Natural killer cell treated with Interleukin-12 subunit alpha and Interleukin-12 subunit beta and Interleukin-15 and Interleukin-18, amount 100 ng/mL, for 72 hours (primary cell): Measurements from ENCODE around the gene OPRM1. TPM values are rescaled to one million over a fixed set of nuclear protein-coding genes. Genes with fewer than 3 reads are reported as not detected.
A peak's percentile ranks its signal among the peaks of the same experiment; 100 is the strongest.

Source experiments
- ATAC-seq, 2 donors: fragments of 150-1000 bp; cut with Tn5 transposase in 1 of 2; sonication (Bioruptor Pico), chemical (Tn5 transposase) in 1 of 2; 2 replicates each; pipeline ENCODE4 v1.10.0; 2021
- DNase-seq: peaks from one replicate; pipeline ENCODE4 v3.0.0; 2022; ENCODE audit warnings: low spot score
- H3K27ac Mint-ChIP-seq, 2 donors: 1 replicate in 1 of 2; 2 replicates in 1 of 2; pipeline ENCODE4 v1.8.0; 2022; ENCODE audit warnings: mixed read lengths in 2 of 2, mild to moderate bottlenecking in 1 of 2, moderate library complexity in 1 of 2
- H3K27me3 Mint-ChIP-seq, 2 donors: 1 replicate in 1 of 2; 2 replicates in 1 of 2; pipeline ENCODE4 v1.8.0; 2022; ENCODE audit warnings: mixed read lengths in 2 of 2
- H3K36me3 Mint-ChIP-seq: one replicate; pipeline ENCODE4 v1.8.0; 2022; ENCODE audit warnings: mixed read lengths
- H3K4me1 Mint-ChIP-seq, 2 donors: 1 replicate in 1 of 2; 2 replicates in 1 of 2; pipeline ENCODE4 v1.8.0; 2022; ENCODE audit warnings: low read depth in 2 of 2, mixed read lengths in 2 of 2, mild to moderate bottlenecking in 1 of 2
- H3K4me3 Mint-ChIP-seq: one replicate; pipeline ENCODE4 v1.8.0; 2022; ENCODE audit warnings: mixed read lengths
- H3K9me3 Mint-ChIP-seq: 2 replicates; pipeline ENCODE4 v1.8.0; 2022; ENCODE audit warnings: mixed read lengths
- total RNA-seq, 2 donors: library from RNA; stranded (reverse); gene quantifications; one replicate each; pipeline ENCODE4 v1.2.3, GENCODE V29; 2022

Gene OPRM1
- total RNA-seq, 2 donors from 2014 or later: not detected

GRCh38 chr6:154138793-154139192 is 99.8 kb downstream of the OPRM1 start:
- no peak overlapping the region for H3K27ac Mint-ChIP-seq
- H3K4me1 Mint-ChIP-seq: peaks cover 0 to 6% of the 10 kb centered on the region in 2 donors
- H3K9me3 Mint-ChIP-seq: no peaks in the 10 kb centered on the region
- ATAC-seq (peak; percentile 50 to 67), DNase-seq (no peak)
- H3K4me3 Mint-ChIP-seq: no peak overlapping the region
- H3K36me3 Mint-ChIP-seq: no peaks in the 10 kb centered on the region
- peaks cover 7 to 18% of the 10 kb centered on the region in 2 donors for H3K27me3 Mint-ChIP-seq

- Mint-ChIP-seq H3K4me3 (no peak overlapping the region), H3K4me1 (peaks cover 0 to 6% of the 10 kb centered on the region in 2 donors), H3K9me3 (no peaks in the 10 kb centered on the region), H3K36me3 (no peaks in the 10 kb centered on the region), H3K27me3 (peaks cover 6 to 21% of the 10 kb centered on the region in 2 donors), H3K27ac (no peak overlapping the region)
- DNase-seq (no peak), ATAC-seq (no peak)
Measured at GRCh38 chr6:154139892-154140291, 100.9 kb downstream of the OPRM1 start.

GRCh38 chr6:154140743-154141142 is 101.7 kb downstream of the OPRM1 start:
- H3K4me1 Mint-ChIP-seq: peaks cover 0 to 6% of the 10 kb centered on the region in 2 donors
- H3K27me3 Mint-ChIP-seq: peaks cover 6 to 28% of the 10 kb centered on the region in 2 donors
- H3K4me3 Mint-ChIP-seq: no peak overlapping the region
- no peaks in the 10 kb centered on the region for H3K36me3 Mint-ChIP-seq
- ATAC-seq (no peak), DNase-seq (no peak)
- no peaks in the 10 kb centered on the region for H3K9me3 Mint-ChIP-seq
- H3K27ac Mint-ChIP-seq: no peak overlapping the region

- peaks cover 0 to 4% of the 10 kb centered on the region in 2 donors for H3K4me1 Mint-ChIP-seq
- peaks cover 13 to 28% of the 10 kb centered on the region in 2 donors for H3K27me3 Mint-ChIP-seq
- H3K27ac Mint-ChIP-seq: no peak overlapping the region
- ATAC-seq: no peak
- no peaks in the 10 kb centered on the region for H3K36me3 Mint-ChIP-seq
- DNase-seq: no peak
- H3K9me3 Mint-ChIP-seq: no peaks in the 10 kb centered on the region
- no peak overlapping the region for H3K4me3 Mint-ChIP-seq
Measured at GRCh38 chr6:154143753-154144152, 104.7 kb downstream of the OPRM1 start.

- no peak for ATAC-seq
- no peaks in the 10 kb centered on the region for H3K27me3 Mint-ChIP-seq
- H3K27ac Mint-ChIP-seq: no peak overlapping the region
- no peaks in the 10 kb centered on the region for H3K9me3 Mint-ChIP-seq
- DNase-seq: no peak
- H3K36me3 Mint-ChIP-seq: no peaks in the 10 kb centered on the region
- peaks cover 33 to 38% of the 10 kb centered on the region in 2 donors for H3K4me1 Mint-ChIP-seq
- no peak overlapping the region for H3K4me3 Mint-ChIP-seq
Measured at GRCh38 chr6:154154389-154154967, 115.4 kb downstream of the OPRM1 start.

- DNase-seq (peak; percentile 70), ATAC-seq (peak; percentile 83 to 91)
- Mint-ChIP-seq H3K27ac (peak overlapping the region; percentile 77 to 91), H3K4me3 (peak overlapping the region; percentile 76), H3K9me3 (no peaks in the 10 kb centered on the region), H3K27me3 (no peaks in the 10 kb centered on the region), H3K36me3 (no peaks in the 10 kb centered on the region), H3K4me1 (peaks cover 38 to 43% of the 10 kb centered on the region in 2 donors)
Measured at GRCh38 chr6:154156135-154156896, 117.3 kb downstream of the OPRM1 start.

- H3K27me3 Mint-ChIP-seq: no peaks in the 10 kb centered on the region
- peaks cover 38 to 43% of the 10 kb centered on the region in 2 donors for H3K4me1 Mint-ChIP-seq
- H3K36me3 Mint-ChIP-seq: no peaks in the 10 kb centered on the region
- no peak for DNase-seq
- ATAC-seq: peak; percentile 39 to 71
- H3K9me3 Mint-ChIP-seq: no peaks in the 10 kb centered on the region
- peak overlapping the region; percentile 77 to 91 for H3K27ac Mint-ChIP-seq
- peak overlapping the region; percentile 76 for H3K4me3 Mint-ChIP-seq
Measured at GRCh38 chr6:154157082-154157481, 118.0 kb downstream of the OPRM1 start.

GRCh38 chr6:154157706-154158105 is 118.7 kb downstream of the OPRM1 start:
- Mint-ChIP-seq H3K36me3 (no peaks in the 10 kb centered on the region), H3K9me3 (no peaks in the 10 kb centered on the region), H3K27ac (peak overlapping the region; percentile 77 to 91), H3K4me1 (peaks cover 38 to 43% of the 10 kb centered on the region in 2 donors), H3K27me3 (no peaks in the 10 kb centered on the region), H3K4me3 (peak overlapping the region; percentile 76)
- no peak for DNase-seq
- no peak for ATAC-seq

GRCh38 chr6:154159126-154159525 is 120.1 kb downstream of the OPRM1 start:
- H3K9me3 Mint-ChIP-seq: no peaks in the 10 kb centered on the region
- no peaks in the 10 kb centered on the region for H3K36me3 Mint-ChIP-seq
- peak overlapping the region in 1 of 2 donors; percentile 10 for H3K27ac Mint-ChIP-seq
- H3K27me3 Mint-ChIP-seq: no peaks in the 10 kb centered on the region
- H3K4me3 Mint-ChIP-seq: no peak overlapping the region
- H3K4me1 Mint-ChIP-seq: peaks cover 36 to 43% of the 10 kb centered on the region in 2 donors
- DNase-seq (no peak), ATAC-seq (no peak)

GRCh38 chr6:154161689-154162088 is 122.6 kb downstream of the OPRM1 start:
- H3K4me3 Mint-ChIP-seq: no peak overlapping the region
- no peak for DNase-seq
- ATAC-seq: peak; percentile 64 to 76
- H3K27ac Mint-ChIP-seq: no peak overlapping the region
- peaks cover 5% of the 10 kb centered on the region for H3K36me3 Mint-ChIP-seq
- H3K9me3 Mint-ChIP-seq: no peaks in the 10 kb centered on the region
- H3K4me1 Mint-ChIP-seq: peaks cover 34 to 40% of the 10 kb centered on the region in 2 donors
- no peaks in the 10 kb centered on the region for H3K27me3 Mint-ChIP-seq

- peaks cover 14% of the 10 kb centered on the region for H3K36me3 Mint-ChIP-seq
Measured at GRCh38 chr6:154164397-154164796, 125.4 kb downstream of the OPRM1 start.

GRCh38 chr6:154165478-154165877 is 126.4 kb downstream of the OPRM1 start:
- Mint-ChIP-seq H3K4me1 (peaks cover 36 to 42% of the 10 kb centered on the region in 2 donors), H3K27ac (peak overlapping the region in 1 of 2 donors; percentile 63), H3K27me3 (no peaks in the 10 kb centered on the region), H3K9me3 (no peaks in the 10 kb centered on the region), H3K36me3 (peaks cover 17% of the 10 kb centered on the region), H3K4me3 (no peak overlapping the region)
- ATAC-seq: no peak
- DNase-seq: no peak

More at GRCh38 chr6:154164397-154164796, 125.4 kb downstream of the OPRM1 start:
- no peak overlapping the region for H3K27ac Mint-ChIP-seq
- H3K4me1 Mint-ChIP-seq: peaks cover 32 to 33% of the 10 kb centered on the region in 2 donors
- no peak overlapping the region for H3K4me3 Mint-ChIP-seq
- DNase-seq (no peak), ATAC-seq (no peak)
- H3K9me3 Mint-ChIP-seq: no peaks in the 10 kb centered on the region
- no peaks in the 10 kb centered on the region for H3K27me3 Mint-ChIP-seq

GRCh38 chr6:154166140-154166539 is 127.1 kb downstream of the OPRM1 start:
- DNase-seq (no peak), ATAC-seq (no peak)
- Mint-ChIP-seq H3K27me3 (no peaks in the 10 kb centered on the region), H3K9me3 (no peaks in the 10 kb centered on the region), H3K4me1 (peaks cover 39 to 41% of the 10 kb centered on the region in 2 donors), H3K27ac (peak overlapping the region in 1 of 2 donors; percentile 18), H3K36me3 (peaks cover 17% of the 10 kb centered on the region), H3K4me3 (no peak overlapping the region)

GRCh38 chr6:154167126-154167525 is 128.1 kb downstream of the OPRM1 start:
- no peaks in the 10 kb centered on the region for H3K9me3 Mint-ChIP-seq
- DNase-seq: no peak
- H3K27ac Mint-ChIP-seq: peak overlapping the region in 1 of 2 donors; percentile 18
- H3K36me3 Mint-ChIP-seq: peaks cover 17% of the 10 kb centered on the region
- H3K4me1 Mint-ChIP-seq: peaks cover 39 to 41% of the 10 kb centered on the region in 2 donors
- no peak for ATAC-seq
- no peak overlapping the region for H3K4me3 Mint-ChIP-seq
- H3K27me3 Mint-ChIP-seq: no peaks in the 10 kb centered on the region
